Astrocyte (in vitro differentiated cells and primary cell): ENCODE measurements around the gene CD320. TPM values are rescaled to one million over a fixed set of nuclear protein-coding genes. Genes with fewer than 3 reads are reported as not detected.

Experiments
- DNase-seq: peaks from one replicate; pipeline ENCODE4 v3.0.0-alpha.2; 2010; ENCODE audit warnings: low read depth
- FAIRE-seq: peaks from 2 replicates; lab custom pipeline; 2011; peaks lifted over from hg19 to GRCh38; lab: Jason Lieb, UNC
- H2AFZ ChIP-seq: 2 replicates; pipeline ENCODE4 v1.6.0; 2012; ENCODE audit warnings: low read depth, low read length, inconsistent platforms
- H3K27ac ChIP-seq: 2 replicates; pipeline ENCODE4 v1.5.1; 2011; ENCODE audit warnings: low read depth, low read length, inconsistent platforms
- H3K27me3 ChIP-seq: 2 replicates; pipeline ENCODE4 v1.6.0; 2011; ENCODE audit warnings: low read length, inconsistent platforms; ENCODE audit not compliant: insufficient read depth
- H3K36me3 ChIP-seq: 2 replicates; pipeline ENCODE4 v1.5.1; 2011; ENCODE audit warnings: low read length, inconsistent platforms; ENCODE audit not compliant: insufficient read depth
- H3K4me1 ChIP-seq: 2 replicates; pipeline ENCODE4 v1.5.1; 2011; ENCODE audit warnings: low read length, inconsistent platforms; ENCODE audit not compliant: insufficient read depth
- H3K4me2 ChIP-seq: 2 replicates; pipeline ENCODE4 v1.6.0; 2012; ENCODE audit warnings: low read length, inconsistent platforms
- H3K4me3 ChIP-seq: 2 replicates; pipeline ENCODE4 v1.5.1; 2011; ENCODE audit warnings: low read depth, mild to moderate bottlenecking, low read length, inconsistent platforms; ENCODE audit not compliant: insufficient read depth
- H3K79me2 ChIP-seq: 2 replicates; pipeline ENCODE4 v1.6.0; 2012; ENCODE audit warnings: mild to moderate bottlenecking, low read length, inconsistent platforms; ENCODE audit not compliant: insufficient read depth
- H3K9ac ChIP-seq: 2 replicates; pipeline ENCODE4 v1.6.0; 2012; ENCODE audit warnings: mild to moderate bottlenecking, low read length, inconsistent platforms
- H3K9me3 ChIP-seq: 2 replicates; pipeline ENCODE4 v1.5.1; 2012; ENCODE audit warnings: low read depth, mild to moderate bottlenecking, low read length, inconsistent platforms; ENCODE audit not compliant: insufficient read depth
- H4K20me1 ChIP-seq: 2 replicates; pipeline ENCODE4 v1.6.0; 2012; ENCODE audit warnings: low read length, inconsistent platforms; ENCODE audit not compliant: insufficient read depth
- H3K27ac Mint-ChIP-seq: one replicate; pipeline ENCODE4 v1.8.0; 2021; ENCODE audit warnings: mild to moderate bottlenecking, mixed read lengths; ENCODE audit not compliant: unreplicated experiment
- H3K27me3 Mint-ChIP-seq: one replicate; pipeline ENCODE4 v1.8.0; 2021; ENCODE audit warnings: low read depth, mixed read lengths; ENCODE audit not compliant: unreplicated experiment
- H3K36me3 Mint-ChIP-seq: one replicate; pipeline ENCODE4 v1.8.0; 2021; ENCODE audit warnings: low read depth, mixed read lengths; ENCODE audit not compliant: unreplicated experiment
- H3K4me1 Mint-ChIP-seq: one replicate; pipeline ENCODE4 v1.8.0; 2021; ENCODE audit warnings: low read depth, mixed read lengths; ENCODE audit not compliant: unreplicated experiment
- H3K4me3 Mint-ChIP-seq: one replicate; pipeline ENCODE4 v1.8.0; 2021; ENCODE audit warnings: mild to moderate bottlenecking, moderate library complexity, mixed read lengths; ENCODE audit not compliant: unreplicated experiment
- H3K9me3 Mint-ChIP-seq: one replicate; pipeline ENCODE4 v1.8.0; 2021; ENCODE audit warnings: mild to moderate bottlenecking, mixed read lengths; ENCODE audit not compliant: unreplicated experiment
- CTCF ChIP-seq: IDR thresholded peaks from 2 replicates; pipeline ENCODE4 v1.5.1; 2011; ENCODE audit warnings: low read depth, mild to moderate bottlenecking, inconsistent platforms, low read length, moderate library complexity; ENCODE audit not compliant: insufficient read depth
- EZH2 ChIP-seq: IDR thresholded peaks from 2 replicates; pipeline ENCODE4 v1.6.1; 2012; ENCODE audit warnings: mild to moderate bottlenecking, low read length, inconsistent platforms; ENCODE audit not compliant: insufficient read depth
- total RNA-seq: library from RNA; stranded (reverse); gene quantifications from 2 replicates; pipeline ENCODE4 v1.2.1, GENCODE V29; 2021

The CD320 gene
- total RNA-seq, 1 donor from 2014 or later, result 42.2 TPM

DNA sequence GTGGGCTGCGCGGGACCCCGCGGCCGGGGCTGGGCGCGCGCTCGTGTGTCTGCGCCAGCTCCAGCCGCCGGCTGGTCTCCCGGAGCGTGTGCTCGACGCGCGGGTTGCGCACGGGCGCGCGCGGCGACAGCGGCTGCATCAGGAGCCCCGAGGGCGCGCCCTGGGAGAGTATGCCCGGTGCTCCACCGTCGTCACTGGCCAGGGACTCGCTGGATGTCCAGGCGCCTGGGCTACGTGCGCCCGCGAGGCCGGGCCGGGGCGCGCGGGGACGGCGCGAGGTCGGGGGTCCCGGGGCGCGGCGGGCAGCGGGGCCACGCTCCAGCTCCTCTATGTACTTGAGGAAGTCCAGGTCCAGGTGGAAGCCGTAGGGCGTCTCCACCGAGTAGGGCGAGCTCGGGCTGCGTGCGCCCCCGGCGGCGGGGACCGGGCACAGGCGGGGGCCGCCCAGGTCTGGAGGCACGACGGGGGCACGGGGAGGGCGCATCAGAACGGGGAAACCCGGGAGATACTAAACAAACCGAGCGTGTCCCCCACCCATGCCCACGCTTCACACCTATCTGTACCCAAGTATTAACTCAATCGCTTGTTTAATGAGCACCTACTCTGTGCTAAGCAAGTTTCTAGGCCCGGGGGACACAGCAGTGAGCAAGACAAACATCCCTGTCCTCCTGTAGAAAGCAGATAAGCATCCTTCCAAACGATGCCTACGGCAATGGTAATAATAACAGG lies 27.3 kb upstream of the CD320 start:
- no peaks in the 10 kb centered on the region for H3K9me3 ChIP-seq
- peaks cover 3% of the 10 kb centered on the region for H4K20me1 ChIP-seq
- H3K4me3 ChIP-seq, result no peak overlapping the region
- H3K36me3 ChIP-seq, result no peaks in the 10 kb centered on the region
- H3K27ac ChIP-seq, result no peak overlapping the region
- FAIRE-seq (no peak), DNase-seq (no peak)
- H3K79me2 ChIP-seq, result no peaks in the 10 kb centered on the region
- Mint-ChIP-seq H3K4me3 (peak overlapping the region; percentile 8), H3K27ac (no peak overlapping the region), H3K4me1 (no peaks in the 10 kb centered on the region), H3K36me3 (peaks cover 1% of the 10 kb centered on the region), H3K27me3 (peaks cover 37% of the 10 kb centered on the region), H3K9me3 (no peaks in the 10 kb centered on the region)
- H3K4me2 ChIP-seq, result peak overlapping the region; percentile 76
- peak overlapping the region; percentile 34 for H2AFZ ChIP-seq
- H3K27me3 ChIP-seq, result peaks cover 28% of the 10 kb centered on the region
- no peak for TF ChIP-seq EZH2
- no peak for TF ChIP-seq CTCF
- no peaks in the 10 kb centered on the region for H3K4me1 ChIP-seq
- no peak overlapping the region for H3K9ac ChIP-seq

DNA sequence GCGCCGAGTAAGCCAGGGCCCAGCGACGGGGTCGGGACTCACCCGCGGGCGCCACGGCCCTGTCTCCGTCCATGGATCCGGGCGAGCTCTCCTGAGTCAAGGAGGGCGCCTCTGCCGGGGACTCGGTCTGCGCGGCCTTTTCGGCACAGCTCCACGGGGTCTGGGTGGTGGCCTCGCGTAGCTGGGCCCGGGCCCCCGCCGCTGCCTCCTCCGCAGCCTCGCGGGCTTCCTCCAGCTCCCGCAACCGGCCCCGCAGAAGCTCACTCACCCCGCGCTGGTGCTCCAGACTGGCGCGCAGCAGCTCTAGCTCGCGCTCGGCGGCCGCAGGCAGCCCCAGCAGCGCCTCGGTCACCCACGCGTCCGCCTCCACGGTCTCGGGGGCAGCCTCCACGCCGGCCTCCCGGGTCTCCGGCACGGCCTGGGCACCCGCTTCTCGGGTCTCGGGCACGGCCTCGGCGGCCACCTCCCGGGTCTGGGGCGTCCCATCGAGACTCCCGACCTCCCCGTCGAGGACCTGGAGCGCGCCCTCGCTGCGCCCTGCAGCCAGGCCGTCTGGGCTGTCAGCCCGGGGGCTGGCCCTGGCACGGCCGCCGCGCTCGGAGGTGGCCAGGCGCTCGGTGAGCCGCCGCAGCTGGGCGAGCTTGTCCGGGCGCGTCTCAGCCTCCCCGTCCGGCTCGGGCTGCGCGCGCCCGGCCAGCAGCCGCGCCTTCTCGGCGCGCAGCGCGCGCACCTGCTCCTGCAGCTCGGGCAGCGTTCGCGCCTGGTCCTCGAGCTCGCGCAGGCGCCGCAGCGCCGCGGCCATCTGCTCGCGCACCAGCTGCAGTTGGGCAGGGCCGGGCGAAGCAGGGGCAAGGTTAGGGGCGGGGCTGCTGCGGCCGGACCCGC lies 26.5 kb upstream of the CD320 start:
- DNase-seq (peak; percentile 58), FAIRE-seq (no peak)
- no peaks in the 10 kb centered on the region for H3K4me1 ChIP-seq
- H3K4me2 ChIP-seq, result peak overlapping the region; percentile 76
- no peaks in the 10 kb centered on the region for H3K9me3 ChIP-seq
- no peaks in the 10 kb centered on the region for H3K9me3 Mint-ChIP-seq
- no peaks in the 10 kb centered on the region for H3K36me3 Mint-ChIP-seq
- no peak overlapping the region for H3K27ac ChIP-seq
- H3K4me3 ChIP-seq, result no peak overlapping the region
- peaks cover 3% of the 10 kb centered on the region for H4K20me1 ChIP-seq
- no peak for TF ChIP-seq EZH2
- H3K36me3 ChIP-seq, result no peaks in the 10 kb centered on the region
- H3K4me3 Mint-ChIP-seq, result peak overlapping the region; percentile 57
- no peak overlapping the region for H3K27ac Mint-ChIP-seq
- no peaks in the 10 kb centered on the region for H3K79me2 ChIP-seq
- H3K27me3 ChIP-seq, result peaks cover 24% of the 10 kb centered on the region
- H2AFZ ChIP-seq, result peak overlapping the region; percentile 34
- H3K9ac ChIP-seq, result no peak overlapping the region
- H3K27me3 Mint-ChIP-seq, result peaks cover 42% of the 10 kb centered on the region
- H3K4me1 Mint-ChIP-seq, result no peaks in the 10 kb centered on the region

DNA sequence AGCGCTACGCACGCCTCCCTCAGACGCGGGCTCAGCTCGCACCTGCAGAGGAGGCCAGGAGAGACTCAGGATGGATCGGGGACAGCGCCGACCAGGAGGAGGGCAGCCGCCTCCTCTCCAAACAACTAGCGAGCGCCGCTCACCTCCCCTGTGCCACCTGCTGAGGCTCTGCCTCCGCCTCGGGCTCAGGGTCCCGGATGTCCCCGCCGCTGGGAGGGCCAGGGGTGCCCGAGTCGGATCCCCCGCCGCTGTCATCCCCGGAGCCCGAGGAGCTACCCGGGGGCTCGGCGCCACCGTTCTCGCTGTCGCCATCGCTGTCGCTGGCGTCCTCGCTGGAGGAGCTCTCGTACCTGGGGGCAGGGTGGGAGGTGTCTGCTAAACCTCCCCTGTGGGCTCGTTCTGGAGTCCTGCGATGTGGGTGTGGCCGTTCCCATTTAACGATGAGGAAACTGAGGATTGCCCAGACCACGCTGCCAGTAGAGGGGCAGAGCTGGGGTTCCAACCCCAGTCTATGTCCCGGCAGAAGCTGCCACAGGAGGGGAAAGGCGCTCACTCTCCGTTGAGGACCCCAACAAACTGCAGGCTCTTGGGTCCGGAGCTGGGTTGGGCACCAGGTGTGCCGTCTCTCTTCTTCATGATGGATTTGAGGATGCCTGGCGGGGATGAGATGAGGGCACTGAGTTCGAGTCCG lies 25.8 kb upstream of the CD320 start:
- Mint-ChIP-seq H3K9me3 (no peaks in the 10 kb centered on the region), H3K27me3 (peaks cover 40% of the 10 kb centered on the region), H3K4me3 (peak overlapping the region; percentile 57), H3K36me3 (no peaks in the 10 kb centered on the region), H3K27ac (no peak overlapping the region), H3K4me1 (no peaks in the 10 kb centered on the region)
- no peak overlapping the region for H3K4me3 ChIP-seq
- H3K4me1 ChIP-seq, result no peaks in the 10 kb centered on the region
- no peak overlapping the region for H2AFZ ChIP-seq
- no peak for DNase-seq
- TF ChIP-seq CTCF (no peak), EZH2 (peak; percentile 86)
- no peaks in the 10 kb centered on the region for H3K36me3 ChIP-seq
- no peaks in the 10 kb centered on the region for H3K79me2 ChIP-seq
- H3K9me3 ChIP-seq, result no peaks in the 10 kb centered on the region
- peaks cover 3% of the 10 kb centered on the region for H4K20me1 ChIP-seq
- no peak overlapping the region for H3K9ac ChIP-seq
- no peak for FAIRE-seq
- H3K27me3 ChIP-seq, result peaks cover 24% of the 10 kb centered on the region
- no peak overlapping the region for H3K4me2 ChIP-seq
- no peak overlapping the region for H3K27ac ChIP-seq
